Progenitor cell of endocrine pancreas (in vitro differentiated cells): ENCODE results near the gene AMOTL2. TPM values are rescaled to one million over a fixed set of nuclear protein-coding genes. Genes with fewer than 3 reads are reported as not detected.

ENCODE experiments used
- DNase-seq: peaks from one replicate; pipeline ENCODE4 v3.0.0; 2021; ENCODE audit warnings: low spot score; ENCODE audit not compliant: unreplicated experiment
- H3K27ac Mint-ChIP-seq: 2 replicates; pipeline ENCODE4 v1.8.0; 2021; ENCODE audit warnings: mild to moderate bottlenecking, moderate library complexity, mixed read lengths
- H3K27me3 Mint-ChIP-seq: 2 replicates; pipeline ENCODE4 v1.8.0; 2021; ENCODE audit warnings: mixed read lengths
- H3K36me3 Mint-ChIP-seq: 2 replicates; pipeline ENCODE4 v1.8.0; 2022; ENCODE audit warnings: mixed read lengths; ENCODE audit not compliant: insufficient read depth
- H3K4me1 Mint-ChIP-seq: 2 replicates; pipeline ENCODE4 v1.8.0; 2021; ENCODE audit warnings: low read depth, mixed read lengths
- H3K4me3 Mint-ChIP-seq: 2 replicates; pipeline ENCODE4 v1.8.0; 2021; ENCODE audit warnings: low read depth, mild to moderate bottlenecking, moderate library complexity, mixed read lengths
- H3K9me3 Mint-ChIP-seq: 2 replicates; pipeline ENCODE4 v1.8.0; 2021; ENCODE audit warnings: low read depth, mixed read lengths
- CTCF ChIP-seq: fragments of 200-600 bp; sonication (generic); IDR thresholded peaks from one replicate; pipeline ENCODE4 v1.5.0; 2021; ENCODE audit warnings: antibody characterized with exemption, mild to moderate bottlenecking; ENCODE audit not compliant: unreplicated experiment
- total RNA-seq: library from RNA; stranded (reverse); gene quantifications from 2 replicates; pipeline ENCODE4 v1.2.1, GENCODE V29; 2021

The AMOTL2 gene
- total RNA-seq, 1 donor from 2014 or later, result 94.4 TPM

- DNase-seq, result no peak
- TF ChIP-seq CTCF, result no peak
- H3K27ac Mint-ChIP-seq, result no peak overlapping the region
- H3K36me3 Mint-ChIP-seq, result no peaks in the 10 kb centered on the region
- no peak overlapping the region for H3K4me3 Mint-ChIP-seq
- H3K27me3 Mint-ChIP-seq, result peaks cover 7% of the 10 kb centered on the region
- no peaks in the 10 kb centered on the region for H3K9me3 Mint-ChIP-seq
- H3K4me1 Mint-ChIP-seq, result peaks cover 15% of the 10 kb centered on the region
Observed at GRCh38 chr3:134328147-134328591, 46.1 kb downstream of the AMOTL2 start.

- H3K27me3 Mint-ChIP-seq, result peaks cover 9% of the 10 kb centered on the region
- H3K27ac Mint-ChIP-seq, result no peak overlapping the region
- H3K4me3 Mint-ChIP-seq, result no peak overlapping the region
- DNase-seq, result no peak
- no peaks in the 10 kb centered on the region for H3K9me3 Mint-ChIP-seq
- H3K4me1 Mint-ChIP-seq, result peaks cover 13% of the 10 kb centered on the region
- TF ChIP-seq CTCF, result no peak
- no peaks in the 10 kb centered on the region for H3K36me3 Mint-ChIP-seq
Observed at GRCh38 chr3:134327594-134327975, 46.7 kb downstream of the AMOTL2 start.

- Mint-ChIP-seq H3K4me3 (no peak overlapping the region), H3K27me3 (peaks cover 9% of the 10 kb centered on the region), H3K27ac (no peak overlapping the region), H3K4me1 (peaks cover 11% of the 10 kb centered on the region), H3K9me3 (no peaks in the 10 kb centered on the region), H3K36me3 (no peaks in the 10 kb centered on the region)
- DNase-seq, result no peak
- no peak for TF ChIP-seq CTCF
Observed at GRCh38 chr3:134326760-134327593, 47.3 kb downstream of the AMOTL2 start.

- Mint-ChIP-seq H3K4me3 (no peak overlapping the region), H3K9me3 (no peaks in the 10 kb centered on the region), H3K27me3 (peaks cover 9% of the 10 kb centered on the region), H3K4me1 (peaks cover 8% of the 10 kb centered on the region), H3K36me3 (no peaks in the 10 kb centered on the region), H3K27ac (no peak overlapping the region)
- no peak for TF ChIP-seq CTCF
- no peak for DNase-seq
Observed at GRCh38 chr3:134326126-134326525, 48.1 kb downstream of the AMOTL2 start.

GRCh38 chr3:134325706-134326105 is 48.5 kb downstream of the AMOTL2 start:
- DNase-seq, result no peak
- no peaks in the 10 kb centered on the region for H3K9me3 Mint-ChIP-seq
- no peak overlapping the region for H3K27ac Mint-ChIP-seq
- peaks cover 9% of the 10 kb centered on the region for H3K27me3 Mint-ChIP-seq
- no peaks in the 10 kb centered on the region for H3K36me3 Mint-ChIP-seq
- TF ChIP-seq CTCF, result no peak
- H3K4me3 Mint-ChIP-seq, result no peak overlapping the region
- peaks cover 6% of the 10 kb centered on the region for H3K4me1 Mint-ChIP-seq
